SU-DHL-6 (cell line): ENCODE results near the gene TRIM2.

ENCODE experiments used
- H2AFZ ChIP-seq: fragments of 200-600 bp; sonication (generic); 2 replicates; pipeline ENCODE4 v1.6.1; 2014; ENCODE audit warnings: low read depth, mild to moderate bottlenecking, moderate library complexity, mixed read lengths, antibody characterized with exemption, low read length; ENCODE audit not compliant: severe bottlenecking
- H3F3A ChIP-seq: fragments of 200-600 bp; shearing (Covaris generic); 2 replicates; pipeline ENCODE4 v1.6.0; 2016; ENCODE audit warnings: antibody characterized with exemption, mild to moderate bottlenecking; ENCODE audit not compliant: insufficient read depth
- H3K27ac ChIP-seq: fragments of 200-600 bp; sonication (generic); 2 replicates; pipeline ENCODE4 v1.5.1; 2016; ENCODE audit warnings: low read depth, mild to moderate bottlenecking, low read length, moderate library complexity, mixed read lengths
- H3K27me3 ChIP-seq: fragments of 200-600 bp; sonication (generic), shearing (Covaris generic); 2 replicates; pipeline ENCODE4 v1.6.0; 2014; ENCODE audit warnings: mild to moderate bottlenecking, low read length
- H3K36me3 ChIP-seq: fragments of 200-600 bp; sonication (generic); 2 replicates; pipeline ENCODE4 v1.6.1; 2014; ENCODE audit warnings: mild to moderate bottlenecking, low read length, mixed read lengths
- H3K4me2 ChIP-seq: fragments of 300-600, 200-600 bp; shearing (Covaris generic), sonication (generic); 2 replicates; pipeline ENCODE4 v1.6.0; 2014; ENCODE audit warnings: low read length, low read depth, mild to moderate bottlenecking; ENCODE audit not compliant: poor library complexity, severe bottlenecking
- H3K4me3 ChIP-seq: fragments of 200-600 bp; sonication (generic); 2 replicates; pipeline ENCODE4 v1.5.1; 2014; ENCODE audit warnings: antibody characterized with exemption, low read length, mild to moderate bottlenecking, mixed read lengths; ENCODE audit not compliant: insufficient read depth, poor library complexity, severe bottlenecking
- H3K79me2 ChIP-seq: fragments of 200-600 bp; sonication (generic); 2 replicates; pipeline ENCODE4 v1.6.1; 2014; ENCODE audit warnings: mild to moderate bottlenecking, low read length, moderate library complexity; ENCODE audit not compliant: insufficient read depth
- H3K9ac ChIP-seq: fragments of 200-600 bp; sonication (generic); 2 replicates; pipeline ENCODE4 v1.7.0; 2014; ENCODE audit warnings: mild to moderate bottlenecking, low read length
- H3K9me2 ChIP-seq: fragments of 200-600 bp; sonication (generic); replicated peaks from 2 replicates; pipeline ENCODE4 v1.6.1; 2014; ENCODE audit warnings: low read length; ENCODE audit not compliant: insufficient read depth
- H3K9me3 ChIP-seq: fragments of 200-600 bp; sonication (generic); 2 replicates; pipeline ENCODE4 v1.6.1; 2014; ENCODE audit warnings: low read length, mixed read lengths; ENCODE audit not compliant: insufficient read depth
- H4K20me1 ChIP-seq: fragments of 200-600 bp; sonication (generic); 2 replicates; pipeline ENCODE4 v1.6.1; 2014; ENCODE audit warnings: low read depth, mild to moderate bottlenecking, antibody characterized with exemption, low read length, moderate library complexity, mixed read lengths
- EZH2phosphoT487 ChIP-seq: fragments of 200-600 bp; sonication (generic), shearing (Covaris generic); conservative IDR thresholded peaks from 2 replicates; pipeline ENCODE4 v1.6.1; 2018; ENCODE audit warnings: mild to moderate bottlenecking, antibody characterized with exemption, low read length, moderate library complexity, mixed read lengths
- TF ChIP-seq, protein P1 (sequence below): fragments of 200-600 bp; sonication (generic); IDR thresholded peaks from one replicate; pipeline ENCODE4 v1.5.1; 2017; ENCODE audit warnings: antibody characterized with exemption, mild to moderate bottlenecking, low read length, moderate library complexity; ENCODE audit not compliant: insufficient read depth, poor library complexity, severe bottlenecking

Gene TRIM2

DNA sequence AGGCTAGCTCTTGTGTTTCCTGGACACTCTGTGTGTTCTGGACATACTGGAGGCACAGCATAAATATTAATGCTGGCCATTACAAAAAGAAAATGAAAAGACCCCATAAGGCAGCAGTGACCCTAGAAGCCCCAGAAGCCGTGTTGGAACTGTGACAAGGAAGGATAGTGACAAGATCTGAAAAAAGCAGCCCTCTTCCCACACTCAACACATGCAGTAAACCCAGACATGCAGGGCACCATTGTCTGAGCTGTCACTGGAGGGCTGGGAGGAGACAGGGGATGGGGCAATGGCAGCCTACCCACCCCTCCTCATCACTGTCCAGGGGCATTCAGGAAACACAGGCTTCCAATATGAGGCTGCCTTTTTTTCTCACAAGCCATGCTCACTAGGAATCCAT lies 6.5 kb downstream of the TRIM2 start:
- Histone ChIP-seq H3K36me3 (no peaks in the 10 kb centered on the region), H3K27ac (no peak overlapping the region), H4K20me1 (no peaks in the 10 kb centered on the region), H3K9me3 (no peaks in the 10 kb centered on the region), H3K9me2 (no peaks in the 10 kb centered on the region), H3K4me2 (no peak overlapping the region), H3K9ac (no peak overlapping the region), H3K4me3 (no peak overlapping the region), H3F3A (no peaks in the 10 kb centered on the region), H3K27me3 (no peaks in the 10 kb centered on the region), H3K79me2 (no peaks in the 10 kb centered on the region), H2AFZ (no peak overlapping the region)
- TF ChIP-seq, protein P1, sequence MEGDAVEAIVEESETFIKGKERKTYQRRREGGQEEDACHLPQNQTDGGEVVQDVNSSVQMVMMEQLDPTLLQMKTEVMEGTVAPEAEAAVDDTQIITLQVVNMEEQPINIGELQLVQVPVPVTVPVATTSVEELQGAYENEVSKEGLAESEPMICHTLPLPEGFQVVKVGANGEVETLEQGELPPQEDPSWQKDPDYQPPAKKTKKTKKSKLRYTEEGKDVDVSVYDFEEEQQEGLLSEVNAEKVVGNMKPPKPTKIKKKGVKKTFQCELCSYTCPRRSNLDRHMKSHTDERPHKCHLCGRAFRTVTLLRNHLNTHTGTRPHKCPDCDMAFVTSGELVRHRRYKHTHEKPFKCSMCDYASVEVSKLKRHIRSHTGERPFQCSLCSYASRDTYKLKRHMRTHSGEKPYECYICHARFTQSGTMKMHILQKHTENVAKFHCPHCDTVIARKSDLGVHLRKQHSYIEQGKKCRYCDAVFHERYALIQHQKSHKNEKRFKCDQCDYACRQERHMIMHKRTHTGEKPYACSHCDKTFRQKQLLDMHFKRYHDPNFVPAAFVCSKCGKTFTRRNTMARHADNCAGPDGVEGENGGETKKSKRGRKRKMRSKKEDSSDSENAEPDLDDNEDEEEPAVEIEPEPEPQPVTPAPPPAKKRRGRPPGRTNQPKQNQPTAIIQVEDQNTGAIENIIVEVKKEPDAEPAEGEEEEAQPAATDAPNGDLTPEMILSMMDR: no peak
- TF ChIP-seq EZH2phosphoT487: no peak

DNA sequence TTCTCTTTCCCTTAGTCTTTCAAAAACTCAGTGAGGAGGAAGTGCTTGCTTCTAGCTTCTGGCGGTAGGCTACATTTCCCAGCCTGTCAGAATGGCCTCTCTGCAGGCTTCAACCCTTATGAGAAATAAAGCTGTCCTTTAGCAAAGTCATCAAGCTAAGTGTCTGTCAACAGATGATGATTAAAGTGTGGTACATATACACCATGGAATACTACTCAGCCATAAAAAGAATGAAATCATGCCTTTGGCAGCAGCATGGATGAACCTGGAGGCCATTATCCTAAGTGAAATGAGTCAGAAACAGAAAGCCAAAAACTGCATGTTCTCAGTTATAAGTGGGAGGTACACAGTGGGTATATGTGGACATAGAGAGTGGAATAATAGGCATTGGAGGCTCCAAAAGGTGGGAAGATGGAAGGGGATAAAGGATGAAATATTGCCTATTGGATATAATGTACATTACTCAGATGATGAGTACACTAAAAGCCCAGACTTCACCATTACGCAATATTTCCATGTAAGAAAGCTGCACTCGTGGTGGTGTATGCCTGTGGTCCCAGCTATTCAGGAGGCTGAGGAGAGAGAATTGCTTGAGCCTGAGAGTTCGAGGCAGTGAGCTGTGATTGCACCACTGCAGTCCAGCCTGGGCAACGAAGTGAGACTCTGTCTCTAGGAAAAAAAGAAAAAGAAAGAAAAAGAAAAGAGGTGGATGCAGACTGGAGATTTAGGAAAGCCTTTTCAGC lies 7.9 kb downstream of the TRIM2 start:
- H3K4me3 ChIP-seq: no peak overlapping the region
- H3K27me3 ChIP-seq: no peaks in the 10 kb centered on the region
- no peaks in the 10 kb centered on the region for H3K79me2 ChIP-seq
- no peaks in the 10 kb centered on the region for H3K9me2 ChIP-seq
- no peak overlapping the region for H3K4me2 ChIP-seq
- no peak overlapping the region for H3K27ac ChIP-seq
- H2AFZ ChIP-seq: no peak overlapping the region
- H3K9me3 ChIP-seq: no peaks in the 10 kb centered on the region
- H3K36me3 ChIP-seq: no peaks in the 10 kb centered on the region
- H3K9ac ChIP-seq: no peak overlapping the region
- H4K20me1 ChIP-seq: no peaks in the 10 kb centered on the region
- no peaks in the 10 kb centered on the region for H3F3A ChIP-seq
- TF ChIP-seq, protein P1: no peak
- no peak for TF ChIP-seq EZH2phosphoT487

DNA sequence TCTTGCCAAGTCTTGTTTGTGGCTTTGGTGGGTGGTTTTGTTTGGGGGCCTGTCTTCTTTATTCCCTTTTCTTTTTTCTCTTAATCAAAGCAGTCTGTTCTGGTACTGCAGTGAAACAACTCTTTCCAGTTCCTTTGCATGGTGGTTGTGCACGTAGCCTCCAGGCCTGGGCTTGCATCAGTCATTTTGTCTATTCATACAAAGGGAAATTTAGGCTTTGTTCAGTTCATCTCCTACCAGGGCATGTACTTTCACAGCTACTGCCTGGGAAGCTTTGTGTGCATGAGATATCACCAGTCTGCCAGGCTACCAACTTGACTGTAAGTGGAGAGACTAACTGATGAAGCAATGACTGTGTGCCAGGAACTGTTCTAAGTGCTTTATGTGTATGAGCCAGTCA lies 8.5 kb downstream of the TRIM2 start:
- no peaks in the 10 kb centered on the region for H3K36me3 ChIP-seq
- no peaks in the 10 kb centered on the region for H3K79me2 ChIP-seq
- TF ChIP-seq, protein P1: no peak
- TF ChIP-seq EZH2phosphoT487: no peak
- no peaks in the 10 kb centered on the region for H4K20me1 ChIP-seq
- H2AFZ ChIP-seq: no peak overlapping the region
- H3K4me3 ChIP-seq: no peak overlapping the region
- no peaks in the 10 kb centered on the region for H3K27me3 ChIP-seq
- H3K9ac ChIP-seq: no peak overlapping the region
- no peaks in the 10 kb centered on the region for H3F3A ChIP-seq
- H3K27ac ChIP-seq: no peak overlapping the region
- no peaks in the 10 kb centered on the region for H3K9me3 ChIP-seq
- H3K4me2 ChIP-seq: no peak overlapping the region
- H3K9me2 ChIP-seq: no peaks in the 10 kb centered on the region
